ENCODE data around the gene ABHD8.

Gene ABHD8

DNA sequence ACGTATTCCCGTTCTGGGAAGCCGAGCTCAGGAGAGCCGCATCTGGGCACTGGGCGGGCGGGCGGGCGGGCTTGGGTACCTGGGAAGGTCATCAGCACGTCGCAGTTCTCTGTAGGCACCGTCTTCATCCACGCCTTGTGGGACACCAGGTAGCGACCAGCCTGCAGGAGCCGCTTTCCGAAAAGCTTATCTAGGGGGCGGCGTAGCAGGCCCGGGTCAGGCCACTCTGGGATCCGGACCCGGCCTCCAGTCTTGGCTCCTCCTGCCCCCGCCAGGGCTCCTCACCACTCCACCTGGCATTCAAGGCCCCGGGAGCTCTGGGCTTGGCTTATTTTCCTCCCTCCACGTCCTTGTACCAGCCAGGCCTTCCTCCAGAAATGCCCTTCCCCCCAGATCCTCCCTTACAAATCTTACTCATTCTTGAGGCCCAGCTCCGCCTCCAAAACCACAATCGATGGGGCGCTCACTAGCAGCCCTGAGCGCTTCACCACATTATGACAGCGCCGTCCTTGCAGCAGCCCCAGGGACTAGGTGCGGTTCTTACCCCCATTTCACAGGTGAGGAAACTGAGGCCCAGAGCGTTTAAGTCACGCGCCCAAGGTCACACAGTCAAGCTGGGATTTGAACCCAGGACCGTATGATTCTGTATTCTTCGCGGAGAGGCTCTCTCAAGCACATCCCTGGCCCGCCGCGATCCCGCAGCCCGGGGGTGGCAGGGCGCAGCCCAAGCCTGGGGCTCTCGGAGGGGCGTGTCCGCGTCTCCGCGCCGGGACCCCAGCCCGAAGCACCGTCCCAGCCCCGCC is 30.6 kb upstream of the ABHD8 start:
- no peak for DNase-seq (ENCODE audit: low read depth)

DNA sequence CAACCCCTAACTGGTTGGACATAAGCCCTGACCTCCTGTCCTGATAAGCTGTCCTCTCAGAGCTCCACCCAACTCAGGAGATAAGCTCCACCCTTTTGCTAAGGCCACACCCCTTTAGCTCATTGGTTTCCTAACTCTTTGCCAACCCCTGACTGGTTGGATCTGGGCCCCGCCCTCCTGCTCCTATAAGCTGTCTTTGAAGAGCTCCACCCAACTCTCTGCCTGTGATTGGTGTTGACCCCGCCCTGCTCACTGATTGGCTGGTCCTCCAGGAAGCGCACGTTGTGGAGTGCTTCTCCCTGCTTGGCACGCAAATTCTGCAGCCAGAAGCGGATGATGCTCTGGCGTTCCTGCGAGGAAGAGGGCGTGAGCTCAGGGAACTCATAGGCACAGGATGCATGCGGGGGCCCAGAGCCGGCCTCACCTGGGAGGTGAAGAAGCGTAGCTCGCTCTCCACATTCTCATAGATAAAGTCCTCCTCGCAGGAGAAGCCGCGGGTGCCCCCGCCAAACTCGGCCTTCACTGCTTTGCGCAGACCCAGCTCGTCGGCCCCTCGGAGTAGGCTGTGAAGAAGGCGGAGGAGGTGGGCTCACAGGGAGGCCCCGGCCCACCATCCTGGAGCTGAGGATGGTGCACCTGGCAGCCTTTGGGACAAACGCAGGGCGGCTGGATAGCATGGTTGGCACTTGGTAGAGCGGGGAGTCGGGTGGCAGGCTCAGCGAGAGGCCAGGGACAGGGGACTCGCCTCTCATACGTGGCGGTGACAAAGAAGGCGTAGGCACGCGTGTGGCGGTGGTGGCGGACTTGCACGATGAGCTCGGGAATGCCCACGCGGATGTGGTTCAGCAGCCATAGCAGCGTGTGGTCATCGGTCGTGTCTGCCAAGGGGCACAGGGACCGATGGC is 29.7 kb upstream of the ABHD8 start:
- DNase-seq (ENCODE audit: low read depth) = no peak

DNA sequence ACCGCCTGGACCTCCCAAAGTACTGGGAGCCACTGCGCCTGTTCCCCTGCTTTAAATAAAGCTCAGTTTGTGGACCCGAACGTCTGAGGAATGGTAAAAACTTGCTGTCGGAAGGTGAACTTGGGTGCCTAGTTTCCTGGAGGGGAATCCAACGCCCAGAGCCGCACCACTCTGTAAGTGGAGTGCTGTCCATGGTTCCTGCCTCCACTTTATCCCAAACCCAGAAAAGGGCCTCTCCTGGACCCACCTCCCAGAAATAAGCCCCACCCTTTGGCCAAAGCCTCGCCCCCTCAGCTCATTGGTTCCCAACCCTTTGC is 29.1 kb upstream of the ABHD8 start:
- no peak for DNase-seq (ENCODE audit: low read depth)

DNA sequence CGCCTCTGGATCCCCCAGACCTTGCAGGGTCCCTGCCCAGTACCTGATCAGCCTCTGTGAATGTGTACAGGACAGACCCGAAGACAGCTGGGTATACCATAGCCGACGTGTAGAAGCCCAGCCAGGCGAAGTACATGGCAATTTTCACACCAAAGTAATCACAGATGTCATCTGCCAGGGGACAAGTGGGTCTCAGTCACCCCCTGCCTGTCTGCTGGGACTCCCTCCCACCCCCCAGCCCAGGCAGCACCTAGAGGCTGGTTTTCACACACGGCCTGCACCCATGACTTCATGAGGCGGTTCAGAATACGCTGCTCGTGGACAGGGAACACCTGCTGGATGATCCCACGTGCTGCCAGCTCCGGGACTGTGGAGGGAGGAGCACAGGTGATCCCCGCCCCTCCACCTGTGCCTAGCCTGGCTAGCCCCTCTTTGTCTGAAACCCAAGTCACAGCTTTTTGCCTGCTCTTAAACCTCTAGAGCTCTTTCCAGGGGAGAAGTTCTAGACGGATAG is 27.9 kb upstream of the ABHD8 start:
- no peak for DNase-seq (ENCODE audit: low read depth)

DNA sequence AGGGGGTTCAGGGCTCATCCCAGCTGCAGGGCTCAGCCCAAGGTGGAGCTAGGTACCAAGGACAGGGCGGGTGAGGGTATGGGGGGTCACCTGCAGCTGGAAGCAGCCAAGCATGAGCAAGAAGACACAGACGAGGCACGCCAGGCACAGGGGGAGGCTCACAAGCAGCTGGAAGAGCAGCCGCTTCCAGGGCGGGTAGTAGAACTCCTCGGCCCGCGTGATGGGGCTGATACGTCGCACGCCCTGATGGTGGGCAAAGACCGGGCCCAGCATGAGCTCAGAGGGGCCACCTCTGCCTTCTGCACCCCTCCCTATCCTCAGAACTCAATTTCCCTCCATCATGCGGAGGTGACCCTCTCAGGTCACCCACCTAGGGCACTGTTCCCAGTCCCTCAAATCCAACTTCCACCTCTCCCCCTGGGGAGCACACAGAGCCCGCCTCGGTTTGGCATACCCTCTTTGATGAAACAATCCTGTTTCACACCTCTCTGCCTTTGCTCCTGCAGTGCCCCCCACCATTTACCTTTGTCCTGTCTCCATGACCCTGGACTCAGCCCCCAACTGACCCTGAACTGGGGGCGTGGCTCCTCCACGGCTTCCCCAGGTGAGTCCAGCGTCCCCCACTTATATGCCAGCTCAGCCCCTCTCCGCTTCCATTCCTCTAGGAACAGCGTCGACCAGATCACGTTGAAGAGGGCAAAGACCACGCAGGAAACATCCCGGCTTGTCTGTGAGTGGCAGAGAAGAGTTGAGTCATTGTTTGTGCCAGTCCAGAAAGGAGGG is 27.2 kb upstream of the ABHD8 start:
- DNase-seq (ENCODE audit: low read depth) = no peak

GRCh38 chr19:17329366-17330261 is 26.4 kb upstream of the ABHD8 start:
- DNase-seq (ENCODE audit: low read depth) = no peak

GRCh38 chr19:17328517-17329365 is 25.5 kb upstream of the ABHD8 start:
- DNase-seq (ENCODE audit: low read depth) = no peak

DNA sequence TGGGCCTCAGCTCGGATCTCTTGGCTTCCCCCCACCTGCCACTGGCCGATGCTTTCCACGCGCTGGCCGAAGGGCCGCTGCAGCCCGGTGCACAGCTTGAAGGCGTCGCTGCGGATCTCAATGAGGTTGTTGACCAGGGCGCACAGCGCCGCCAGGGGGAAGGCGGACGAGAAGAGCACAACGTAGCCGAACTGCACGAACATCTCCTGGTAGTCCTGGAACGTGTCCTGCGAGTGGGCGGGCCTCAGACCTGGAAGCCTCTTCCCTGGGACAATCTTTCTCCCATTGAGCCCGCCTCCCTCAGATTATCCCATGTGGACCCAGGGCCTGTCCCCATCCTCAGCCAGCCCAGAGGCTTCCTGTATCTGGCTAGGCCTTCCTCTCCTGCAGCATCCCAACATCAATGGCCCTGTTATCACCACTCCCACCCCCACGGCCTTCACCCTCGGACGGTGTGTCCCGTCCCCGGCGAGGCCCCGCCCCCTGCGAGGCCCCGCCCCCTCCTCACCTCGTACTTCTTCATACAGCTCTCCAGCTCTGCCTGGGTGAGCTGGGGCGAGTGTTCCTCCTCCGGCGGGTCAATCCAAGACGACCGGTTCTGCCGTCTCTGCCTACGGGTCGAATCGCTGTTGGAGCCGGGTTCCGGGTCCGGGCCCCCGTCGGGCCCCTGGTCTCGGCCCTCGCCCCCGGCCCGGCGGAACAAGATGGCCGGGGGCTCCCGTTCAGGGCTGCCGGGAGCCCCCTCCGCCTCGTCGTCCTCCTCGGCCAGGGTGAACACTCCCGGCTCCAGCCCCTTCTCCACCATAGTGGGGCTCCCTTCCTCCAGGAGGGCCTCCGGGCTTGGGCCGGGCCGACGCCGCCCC is 24.7 kb upstream of the ABHD8 start:
- DNase-seq (ENCODE audit: low read depth) = no peak

- no peak for DNase-seq (ENCODE audit: low read depth)
Observed at GRCh38 chr19:17327068-17327653, 23.9 kb upstream of the ABHD8 start.

GRCh38 chr19:17326595-17326966 is 23.4 kb upstream of the ABHD8 start:
- no peak for DNase-seq (ENCODE audit: low read depth)

GRCh38 chr19:17325881-17326594 is 22.8 kb upstream of the ABHD8 start:
- no peak for DNase-seq (ENCODE audit: low read depth)

DNA sequence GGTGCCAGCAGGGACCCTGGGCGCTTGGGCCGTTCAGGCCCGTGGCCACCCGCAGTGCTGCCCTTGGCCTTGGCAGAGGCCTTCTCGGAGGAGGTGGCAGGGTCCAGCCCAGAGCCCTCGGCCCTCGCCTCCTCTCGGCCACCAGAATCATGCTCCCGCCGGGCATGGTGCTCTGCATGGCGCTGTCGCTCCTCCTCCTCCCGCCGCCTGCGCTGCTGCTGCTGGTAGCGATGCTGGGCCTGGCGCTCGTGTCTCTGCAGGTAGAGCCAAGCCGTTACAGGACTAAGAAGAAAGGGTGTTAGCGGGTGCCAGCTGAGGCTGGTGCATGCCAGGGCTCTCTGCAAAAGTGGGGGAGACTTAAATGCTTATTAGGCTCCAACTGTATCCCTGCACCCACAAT is 21.9 kb upstream of the ABHD8 start:
- DNase-seq (ENCODE audit: low read depth) = no peak

GRCh38 chr19:17324357-17325114 is 21.3 kb upstream of the ABHD8 start:
- no peak for DNase-seq (ENCODE audit: low read depth)

- no peak for DNase-seq (ENCODE audit: low read depth)
Observed at GRCh38 chr19:17323964-17324332, 20.7 kb upstream of the ABHD8 start.

DNA sequence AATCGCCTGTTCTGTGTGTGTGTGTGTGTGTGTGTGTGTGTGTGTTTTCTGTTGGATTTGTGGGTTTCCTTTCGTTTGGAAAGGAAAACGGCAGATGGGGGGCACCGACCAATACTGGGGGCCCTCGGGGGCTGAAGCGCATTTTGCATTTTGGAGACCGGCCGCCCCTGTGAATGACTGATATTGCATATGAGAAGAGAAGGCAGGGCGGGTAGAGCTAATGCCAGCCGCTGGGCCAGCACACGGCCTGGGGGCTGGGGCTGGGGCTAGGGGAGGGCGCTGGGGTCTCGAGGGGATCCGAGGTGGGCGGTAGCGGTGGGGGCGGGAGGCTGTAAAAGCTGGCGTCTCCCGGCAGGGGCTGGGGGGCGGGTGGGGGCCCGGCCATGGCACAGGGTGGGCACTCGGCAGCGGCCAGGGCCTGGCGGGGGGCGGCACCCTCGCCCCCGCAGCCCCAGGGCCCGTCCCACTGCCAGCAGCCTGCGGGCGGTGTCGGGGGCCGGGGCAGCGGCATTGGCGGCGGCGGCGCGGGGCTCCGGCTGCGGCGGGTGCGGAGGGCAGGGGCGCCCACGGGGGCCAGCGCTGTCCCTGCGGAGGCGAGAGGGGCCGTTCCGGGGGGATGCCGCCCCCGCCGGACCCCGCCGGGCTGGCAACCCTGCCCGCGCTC is 20.2 kb upstream of the ABHD8 start:
- no peak for DNase-seq (ENCODE audit: low read depth)

DNA sequence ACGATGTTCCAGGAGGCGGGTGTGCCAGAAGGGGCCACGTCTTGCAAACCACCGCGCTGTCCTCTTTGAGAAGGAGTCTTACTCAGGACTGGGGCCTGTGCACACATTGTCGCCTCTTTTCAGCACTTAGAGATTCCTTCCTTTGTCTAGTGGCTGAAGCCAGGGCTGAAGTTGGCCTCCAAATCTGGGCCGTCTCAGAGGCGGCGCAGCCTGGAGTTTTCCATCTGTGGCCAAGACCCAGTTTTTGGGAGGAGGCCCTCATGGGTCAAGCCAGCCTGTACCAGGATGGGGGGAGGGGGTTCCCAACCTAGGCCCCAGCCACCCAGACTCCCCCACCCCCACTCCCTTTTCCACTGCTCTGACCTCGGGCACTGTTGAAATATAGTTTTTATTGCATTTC is 19.6 kb upstream of the ABHD8 start:
- DNase-seq (ENCODE audit: low read depth) = no peak

Data from non-pigmented ciliary epithelial cell (primary cell).